HG02981 (cell line): ENCODE data around the gene AFF4.
"Not testable (repeated sequence)": the region's sequence is repeated elsewhere in the genome, so short reads cannot be mapped to it uniquely, and the experiment has no call there.

Experiments
- ATAC-seq: cut with Tn5 transposase; IDR thresholded peaks from one replicate; pipeline ENCODE4 v1.9.1; 2021; ENCODE audit warnings: mild to moderate bottlenecking, moderate library complexity; ENCODE audit not compliant: unreplicated experiment

Gene AFF4

GRCh38 chr5:132854992-132855391 lies 108.4 kb downstream of the AFF4 start:
- not testable (repeated sequence) for ATAC-seq

- no peak for ATAC-seq
Measured at GRCh38 chr5:132854301-132854700, 109.1 kb downstream of the AFF4 start.

- ATAC-seq, result no peak
Measured at GRCh38 chr5:132853790-132854189, 109.6 kb downstream of the AFF4 start.

DNA sequence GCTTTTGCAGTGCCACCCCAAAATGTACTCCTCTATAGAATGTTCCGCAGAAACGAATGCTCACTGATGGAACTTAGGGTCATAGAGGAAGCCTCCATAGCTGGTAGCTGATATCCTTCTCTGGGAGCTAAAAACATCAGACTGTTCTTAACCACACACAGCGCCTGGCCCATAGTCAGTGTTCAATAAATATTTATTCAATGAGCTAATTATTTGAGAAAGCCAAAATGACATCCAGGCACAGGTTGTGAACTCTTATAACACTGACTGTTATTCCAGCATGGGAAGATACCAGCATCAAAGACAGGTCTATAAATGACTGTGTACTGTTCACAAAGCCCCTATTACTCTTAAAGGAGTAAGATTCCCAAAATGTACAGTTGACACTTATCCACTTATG lies 110.1 kb downstream of the AFF4 start:
- ATAC-seq, result no peak

DNA sequence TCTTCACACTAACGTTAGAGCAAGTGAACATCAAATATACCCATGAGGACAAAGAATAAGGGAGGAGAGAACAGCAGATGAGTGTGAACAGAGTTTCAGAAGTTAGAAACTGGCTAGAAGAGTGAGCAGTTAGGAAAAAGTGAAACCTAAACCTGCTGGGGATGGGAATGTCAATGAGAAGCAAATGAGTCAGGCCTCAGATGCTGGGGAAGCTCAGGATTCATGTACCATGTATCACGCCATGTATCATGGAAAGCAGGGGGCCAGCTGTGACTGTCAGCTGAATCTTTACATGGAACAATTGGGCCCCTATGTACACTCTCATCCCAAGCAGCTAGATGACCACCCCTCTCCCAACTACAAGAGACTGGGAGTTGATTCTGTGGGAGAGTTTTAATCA lies 113.4 kb downstream of the AFF4 start:
- no peak for ATAC-seq

DNA sequence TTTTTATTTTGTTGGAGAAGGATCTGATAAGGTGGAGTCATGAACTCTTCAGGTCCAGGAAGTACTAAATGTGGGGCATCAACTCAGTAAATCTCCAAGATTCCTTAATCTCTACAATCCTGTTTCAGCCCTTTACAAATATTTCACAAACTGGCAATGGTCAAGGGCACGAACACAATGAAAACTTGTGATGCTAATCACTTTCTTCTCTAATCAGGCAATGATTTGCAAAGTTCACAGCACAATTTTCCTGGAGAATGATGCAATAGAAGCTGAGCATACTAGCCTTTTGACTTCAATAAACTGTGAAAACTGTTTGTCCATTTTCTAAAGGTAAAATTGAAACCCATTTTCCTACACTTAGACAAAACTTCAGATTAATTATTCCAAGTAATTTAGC lies 114.1 kb downstream of the AFF4 start:
- ATAC-seq, result no peak

- ATAC-seq, result no peak
Measured at GRCh38 chr5:132848270-132848669, 115.2 kb downstream of the AFF4 start.

- no peak for ATAC-seq
Measured at GRCh38 chr5:132841305-132841704, 122.1 kb downstream of the AFF4 start.

- no peak for ATAC-seq
Measured at GRCh38 chr5:132840896-132841295, 122.5 kb downstream of the AFF4 start.

DNA sequence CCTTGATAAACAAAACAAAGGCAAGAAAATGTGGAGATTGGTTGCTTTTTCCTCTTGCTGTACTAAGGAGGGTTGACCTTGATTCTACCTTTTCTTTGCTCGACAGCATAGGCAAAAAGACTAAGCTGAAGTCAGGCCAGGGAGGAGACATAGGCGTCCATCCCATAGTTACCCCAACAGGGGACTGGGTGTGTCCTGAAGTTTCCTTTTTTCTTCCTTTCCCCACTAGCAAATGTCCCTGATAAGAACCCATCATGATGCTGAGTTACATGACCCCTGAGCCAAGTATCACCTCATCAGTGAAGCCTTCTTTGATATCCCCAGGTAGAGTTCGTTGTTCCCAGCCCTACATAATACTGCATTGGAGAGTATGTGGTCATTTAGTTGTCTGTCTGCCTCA lies 123.1 kb downstream of the AFF4 start:
- no peak for ATAC-seq

DNA sequence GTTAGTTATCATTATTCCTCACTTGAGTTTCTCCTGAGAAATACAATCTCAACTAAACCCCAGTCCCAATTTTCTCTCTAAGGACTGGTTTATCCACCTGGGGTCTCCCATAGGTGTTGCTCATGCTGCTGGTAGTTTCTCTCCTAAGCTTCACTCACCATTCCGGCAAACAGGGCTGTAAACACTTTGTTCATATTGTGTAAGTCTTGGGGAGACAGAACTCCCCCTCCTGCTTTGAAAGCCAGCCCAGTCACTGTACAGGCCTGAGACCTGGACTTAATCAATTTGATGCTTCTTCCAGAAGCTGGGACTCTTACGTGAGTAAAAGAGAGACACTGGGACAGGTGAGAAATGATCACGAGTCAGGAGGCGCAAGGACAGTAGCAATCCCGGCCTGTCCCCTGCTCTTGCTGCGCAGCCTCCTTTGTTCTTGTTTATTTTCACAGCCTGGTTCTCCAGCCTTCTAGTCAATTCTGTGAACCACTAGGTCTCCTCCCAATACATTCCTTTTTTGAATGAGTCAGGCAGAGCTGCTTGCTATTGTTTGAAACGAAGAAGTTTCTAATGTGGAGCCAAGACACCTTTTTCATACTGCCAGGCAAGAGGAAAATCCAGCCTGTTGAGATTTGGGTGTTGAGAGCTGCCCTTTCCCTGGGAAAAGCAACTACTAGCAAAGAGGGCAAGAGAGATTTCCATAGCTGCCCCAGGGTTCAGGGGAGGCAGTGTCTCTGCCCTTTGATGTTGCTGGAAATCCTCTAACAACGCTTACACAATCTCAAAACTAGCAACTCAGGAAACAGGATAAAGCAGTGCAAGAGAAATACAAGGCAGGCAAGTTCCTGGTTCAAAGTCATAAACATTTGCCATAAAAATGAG lies 123.8 kb downstream of the AFF4 start:
- ATAC-seq, result no peak

- ATAC-seq, result no peak
Measured at GRCh38 chr5:132838516-132839282, 124.7 kb downstream of the AFF4 start.

DNA sequence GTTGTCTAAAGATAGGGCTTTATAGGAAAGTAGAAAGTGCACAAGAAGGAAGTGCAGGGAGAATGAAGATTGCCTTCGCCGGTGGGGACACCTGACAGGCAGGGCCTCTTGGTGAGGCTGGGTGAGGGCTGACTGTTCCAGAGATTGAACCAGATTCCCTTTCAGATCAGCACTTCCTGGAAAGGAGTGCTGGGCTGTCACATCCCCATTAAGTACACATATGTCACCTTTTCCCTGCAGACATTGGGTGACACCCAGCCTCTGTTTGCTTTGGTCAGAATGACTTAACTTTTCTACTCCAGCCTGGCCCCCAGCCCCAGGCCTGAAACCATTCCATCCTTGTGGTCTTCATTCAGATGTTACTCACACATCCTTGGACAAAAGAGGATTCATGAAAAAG lies 125.6 kb downstream of the AFF4 start:
- ATAC-seq, result no peak

DNA sequence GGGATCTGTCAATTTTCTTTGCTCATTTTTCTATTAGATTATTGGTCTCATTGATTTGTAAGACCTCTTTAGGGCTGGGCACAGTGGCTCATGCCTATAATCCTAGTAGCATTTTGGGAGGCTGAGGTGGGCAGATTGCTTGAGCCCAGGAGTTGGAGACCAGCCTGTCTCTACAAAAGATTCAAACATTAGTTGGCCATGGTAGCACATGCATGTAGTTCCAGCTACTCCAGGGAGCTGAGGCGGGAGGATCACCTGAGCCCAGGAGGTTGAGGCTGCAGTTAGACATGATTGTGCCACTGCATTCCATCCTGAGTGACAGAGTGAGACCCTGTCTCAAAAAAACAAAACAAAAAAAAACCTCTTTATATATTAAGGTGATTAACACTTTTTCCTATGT lies 126.6 kb downstream of the AFF4 start:
- ATAC-seq, result no peak

DNA sequence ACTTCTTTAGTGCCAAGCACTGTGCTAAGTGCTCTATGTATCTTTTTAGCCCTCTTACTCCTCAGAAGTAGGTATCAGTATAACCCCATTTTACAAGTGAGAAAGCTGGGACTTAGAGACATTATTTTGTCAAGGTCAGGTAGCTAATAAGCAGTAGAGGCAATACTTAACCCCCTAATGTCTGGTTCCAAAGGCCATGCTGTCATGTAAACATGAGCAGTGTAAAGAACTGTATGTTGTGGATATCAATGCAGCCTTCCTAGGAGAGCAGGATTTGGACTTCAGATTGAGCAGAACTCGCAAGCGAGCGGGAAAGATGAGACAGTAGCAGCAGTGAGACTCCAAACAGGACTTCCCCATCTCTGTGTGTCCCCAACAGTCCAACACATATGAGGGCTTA lies 129.4 kb downstream of the AFF4 start:
- no peak for ATAC-seq

- ATAC-seq, result no peak
Measured at GRCh38 chr5:132832612-132833011, 130.8 kb downstream of the AFF4 start.

DNA sequence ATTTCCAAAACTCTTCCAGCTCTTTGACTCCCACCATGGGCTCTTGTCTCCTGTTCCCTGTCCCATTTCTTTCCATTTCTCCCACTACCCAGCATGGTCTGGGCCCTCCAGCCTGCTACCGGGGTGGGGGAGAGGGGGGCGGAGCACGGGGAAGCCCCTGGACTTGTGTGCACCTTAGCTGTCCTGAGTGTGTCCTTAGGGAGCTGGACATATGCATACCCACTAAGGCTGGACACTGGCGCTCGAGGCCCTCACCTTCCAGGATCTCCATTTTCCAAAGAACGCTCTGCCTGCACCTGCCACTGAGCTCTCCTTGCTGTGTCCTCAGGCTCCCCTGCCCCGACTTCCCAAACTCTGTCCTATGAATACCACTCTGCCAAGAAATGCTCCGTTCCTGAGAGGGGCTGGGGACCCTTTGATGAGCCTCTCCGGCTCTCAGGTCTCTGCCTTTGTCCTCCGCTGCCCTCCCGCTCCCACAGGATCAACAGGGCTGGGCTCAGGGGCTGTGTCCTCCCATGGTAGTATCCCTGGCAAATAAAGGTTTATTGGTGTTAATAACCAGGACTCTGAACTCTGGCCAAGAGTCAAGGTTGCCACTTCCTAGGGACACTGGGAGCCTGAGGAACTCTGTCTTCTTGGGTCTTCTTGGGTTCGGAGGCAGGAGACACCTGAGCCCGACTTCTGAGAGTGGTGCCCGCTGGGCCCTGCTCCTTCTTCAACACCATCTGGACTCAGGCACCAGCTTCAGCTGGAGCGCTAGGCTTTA lies 132.2 kb downstream of the AFF4 start:
- ATAC-seq, result no peak

DNA sequence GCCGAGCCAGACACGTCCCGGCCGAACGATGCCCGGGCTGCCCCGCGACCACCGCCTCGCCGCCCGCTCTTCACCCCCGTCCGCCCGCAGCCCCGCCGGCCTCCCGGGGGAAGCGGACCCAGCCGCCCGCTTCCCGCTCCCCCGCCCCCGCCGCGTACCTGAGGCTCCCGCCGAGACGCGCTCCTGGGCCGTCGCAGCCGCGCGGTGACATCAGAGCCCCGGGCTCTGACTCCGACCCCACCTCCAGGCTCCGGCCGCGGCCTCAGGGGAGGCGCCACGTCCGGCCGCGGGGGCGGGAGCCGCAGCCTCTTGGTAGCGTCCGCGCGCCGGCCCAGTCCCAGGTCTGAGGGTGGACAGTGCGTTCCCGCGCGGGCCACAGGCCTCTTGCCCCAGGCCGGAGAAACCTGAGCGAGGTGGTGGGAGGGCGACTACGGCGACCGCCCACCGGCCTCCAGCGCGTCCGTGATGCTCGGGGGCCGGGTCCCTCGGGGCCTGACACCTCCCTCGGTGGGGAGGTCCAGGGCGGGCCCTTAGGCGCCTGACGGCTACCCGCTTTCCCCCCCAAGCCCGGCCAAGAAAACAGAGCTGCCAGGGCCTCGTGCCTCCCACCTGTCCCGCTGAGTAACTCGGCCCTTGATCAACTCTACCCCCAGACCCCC lies 132.9 kb downstream of the AFF4 start, which contains the start of gene SHROOM1:
Gene SHROOM1 (minus strand): TSS at position 212 of the 659 bp plus-strand sequence. CDS start 4,507 bp downstream, outside the sequence.
- ATAC-seq, result peak; percentile 62

- ATAC-seq, result peak; percentile 81
Measured at GRCh38 chr5:132829742-132830435, 133.5 kb downstream of the AFF4 start.

GRCh38 chr5:132828846-132829494 lies 134.5 kb downstream of the AFF4 start:
- ATAC-seq, result no peak
